Hematopoietic multipotent progenitor cell treated with erythropoietin and hydrocortisone succinate and interleukin-3 and kit ligand, for 15 days (in vitro differentiated cells): ENCODE results near the gene FRYL.
"Not testable (repeated sequence)": the region's sequence is repeated elsewhere in the genome, so short reads cannot be mapped to it uniquely, and the experiment has no call there.

Experiments
- DNase-seq: peaks from one replicate; pipeline ENCODE4 v3.0.0-alpha.2; 2015; ENCODE audit warnings: low spot score

The FRYL gene

DNA sequence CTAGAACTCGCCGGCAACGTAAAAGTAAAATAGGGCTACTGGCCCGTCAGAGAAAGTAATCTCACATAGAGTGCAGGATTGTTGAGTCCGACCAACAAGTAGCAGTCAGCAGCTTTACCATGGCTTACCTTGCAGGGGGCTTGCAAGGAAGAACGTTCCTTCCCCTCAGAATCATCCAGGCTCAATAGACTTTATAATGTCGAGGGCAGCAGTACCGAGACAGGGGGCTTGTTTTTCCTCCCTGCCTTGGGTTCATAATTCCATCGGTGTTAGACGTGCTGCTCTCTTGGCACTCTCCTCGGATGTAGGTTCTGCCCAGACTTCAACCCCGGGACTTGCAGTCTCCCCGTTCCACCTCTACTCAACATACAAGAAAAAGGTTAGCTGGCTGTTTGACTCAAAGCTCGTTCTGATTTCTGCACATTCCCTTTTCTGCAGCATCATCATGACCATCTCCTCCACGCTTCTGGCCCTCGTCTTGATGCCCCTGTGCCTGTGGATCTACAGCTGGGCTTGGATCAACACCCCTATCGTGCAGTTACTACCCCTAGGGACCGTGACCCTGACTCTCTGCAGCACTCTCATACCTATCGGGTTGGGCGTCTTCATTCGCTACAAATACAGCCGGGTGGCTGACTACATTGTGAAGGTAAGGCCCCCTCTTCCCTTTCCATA is 295.4 kb downstream of the FRYL start:
- peak; percentile 44 for DNase-seq

DNA sequence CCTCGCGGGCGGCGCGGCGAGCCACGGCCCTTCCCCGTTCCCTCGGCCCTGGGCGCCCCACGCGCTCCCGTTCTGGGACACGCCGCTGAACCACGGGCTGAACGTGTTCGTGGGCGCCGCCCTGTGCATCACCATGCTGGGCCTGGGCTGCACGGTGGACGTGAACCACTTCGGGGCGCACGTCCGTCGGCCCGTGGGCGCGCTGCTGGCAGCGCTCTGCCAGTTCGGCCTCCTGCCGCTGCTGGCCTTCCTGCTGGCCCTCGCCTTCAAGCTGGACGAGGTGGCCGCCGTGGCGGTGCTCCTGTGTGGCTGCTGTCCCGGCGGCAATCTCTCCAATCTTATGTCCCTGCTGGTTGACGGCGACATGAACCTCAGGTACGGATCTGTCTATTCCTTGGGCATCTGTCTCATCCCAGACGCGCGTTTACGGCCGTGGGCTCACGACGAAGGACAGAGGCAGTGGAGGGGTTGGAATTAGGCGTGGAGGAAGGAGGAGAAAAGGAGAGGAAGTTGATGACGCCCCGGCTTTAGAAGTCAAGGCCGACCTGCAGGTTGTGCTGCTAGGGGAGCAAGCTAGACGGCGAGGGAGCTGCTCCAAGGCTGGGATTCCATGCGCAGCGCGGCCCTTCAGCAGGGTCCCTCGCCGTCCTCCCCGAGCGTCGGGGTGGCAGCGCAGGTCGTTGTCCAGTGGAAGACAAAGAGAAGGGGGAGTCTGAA is 296.1 kb downstream of the FRYL start:
- DNase-seq: peak; percentile 52

DNA sequence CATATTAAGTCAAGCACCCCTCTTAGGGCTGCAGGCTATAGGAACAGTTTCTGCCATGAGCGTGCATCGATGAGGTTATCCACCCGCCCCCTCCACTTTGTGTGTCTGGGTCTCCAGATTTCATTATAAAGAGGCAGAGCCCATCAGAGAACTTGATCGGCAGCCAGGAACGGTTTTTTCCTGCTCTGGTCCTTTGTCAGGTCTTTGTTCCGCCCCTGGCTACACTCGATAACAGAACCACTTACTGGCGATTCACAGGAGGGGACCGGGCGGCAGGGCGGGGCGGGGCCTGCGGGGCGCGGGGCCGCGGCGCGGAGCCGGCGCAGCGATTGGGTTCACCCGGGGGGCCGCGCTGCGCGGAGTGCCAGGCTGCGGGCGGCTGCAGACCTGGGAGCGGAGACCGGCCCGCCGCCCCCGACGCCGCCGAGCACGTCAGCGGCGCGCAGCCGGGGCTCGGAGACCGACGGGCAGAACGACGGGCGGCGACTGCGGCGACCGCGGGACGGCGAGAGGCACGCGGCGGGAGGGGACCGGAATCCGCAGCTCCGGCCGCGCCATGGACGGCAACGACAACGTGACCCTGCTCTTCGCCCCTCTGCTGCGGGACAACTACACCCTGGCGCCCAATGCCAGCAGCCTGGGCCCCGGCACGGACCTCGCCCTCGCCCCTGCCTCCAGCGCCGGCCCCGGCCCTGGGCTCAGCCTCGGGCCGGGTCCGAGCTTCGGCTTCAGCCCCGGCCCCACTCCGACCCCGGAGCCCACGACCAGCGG is 296.9 kb downstream of the FRYL start, which contains the start of gene SLC10A4:
Gene SLC10A4 (plus strand): TSS at position 338 of the 771 bp plus-strand sequence. CDS start 219 bp downstream, at position 557.
- DNase-seq: peak; percentile 39

DNA sequence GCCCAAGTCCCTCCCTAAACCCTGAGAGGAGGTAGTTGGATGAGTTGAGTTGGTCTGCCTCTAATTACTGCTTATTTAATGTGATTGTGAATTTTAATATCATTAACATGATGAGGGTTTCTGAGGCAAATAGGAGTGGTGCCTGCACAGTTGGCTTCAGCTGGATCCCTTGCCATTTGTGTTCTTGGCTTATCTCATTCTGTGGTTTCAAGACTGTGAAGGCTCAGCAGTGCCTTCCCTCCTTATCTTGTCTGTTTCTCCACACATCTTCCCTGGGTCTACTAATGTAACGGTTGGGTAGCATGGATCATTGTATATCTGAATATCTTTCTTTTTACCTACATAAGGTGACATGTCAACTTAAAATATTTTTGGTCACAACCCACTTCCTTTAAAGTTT is 298.5 kb downstream of the FRYL start:
- DNase-seq: peak; percentile 35

DNA sequence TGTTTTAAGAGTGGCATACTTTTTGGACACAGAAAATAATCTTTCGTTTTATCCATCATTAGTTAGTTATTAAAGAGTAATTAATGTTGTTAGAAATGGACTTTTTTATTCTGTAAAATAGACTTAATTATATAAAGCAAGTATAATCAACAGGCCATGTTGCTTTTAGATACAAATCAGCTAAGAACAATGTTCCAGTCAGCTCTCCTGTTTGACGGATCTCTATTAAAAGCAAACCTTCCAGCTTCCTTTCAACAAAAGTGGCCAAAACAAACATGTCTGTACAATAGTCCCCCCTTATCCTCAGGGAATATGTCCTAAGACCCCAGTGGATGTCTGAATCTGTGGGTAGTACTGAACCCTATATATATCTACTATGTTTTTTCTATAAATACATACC is 301.8 kb downstream of the FRYL start:
- DNase-seq: no peak

DNA sequence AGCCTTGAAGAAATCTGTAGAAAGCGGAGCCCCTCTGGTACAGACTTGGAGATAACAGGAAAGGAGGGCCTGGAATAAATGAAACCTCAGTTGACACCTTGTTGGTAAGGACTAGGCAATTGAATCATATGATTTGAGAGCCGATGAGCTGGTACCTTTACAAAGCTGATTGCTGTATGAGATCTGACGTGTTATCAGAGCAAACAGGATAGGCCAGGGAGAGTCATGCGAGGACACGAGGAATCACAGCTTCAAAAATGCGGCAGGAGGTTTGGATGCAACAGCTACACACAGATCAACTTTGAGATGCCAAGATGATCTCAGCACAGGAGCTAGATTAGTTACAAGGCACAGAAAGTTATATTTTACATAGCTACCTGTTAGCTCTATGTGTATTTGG is 304.3 kb downstream of the FRYL start:
- no peak for DNase-seq

DNA sequence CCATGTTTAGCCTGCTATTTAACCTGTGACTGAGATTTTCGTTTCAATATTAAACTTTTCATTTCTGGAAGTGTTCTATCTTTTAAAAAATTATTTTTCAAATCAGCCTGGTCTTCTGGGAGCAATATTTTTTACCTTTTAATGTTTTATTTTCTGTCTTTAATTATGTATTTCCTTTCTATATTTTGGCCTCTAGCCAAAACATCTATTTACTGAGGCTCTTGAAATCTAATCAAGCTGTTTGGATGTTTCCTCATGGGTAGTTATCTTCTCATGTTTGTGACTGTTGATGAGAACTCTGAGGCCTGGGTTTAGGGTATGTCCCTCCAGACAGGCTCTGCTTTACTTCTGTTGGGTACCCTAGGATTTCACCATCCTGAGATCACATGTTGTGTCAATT is 307.3 kb downstream of the FRYL start:
- no peak for DNase-seq

DNA sequence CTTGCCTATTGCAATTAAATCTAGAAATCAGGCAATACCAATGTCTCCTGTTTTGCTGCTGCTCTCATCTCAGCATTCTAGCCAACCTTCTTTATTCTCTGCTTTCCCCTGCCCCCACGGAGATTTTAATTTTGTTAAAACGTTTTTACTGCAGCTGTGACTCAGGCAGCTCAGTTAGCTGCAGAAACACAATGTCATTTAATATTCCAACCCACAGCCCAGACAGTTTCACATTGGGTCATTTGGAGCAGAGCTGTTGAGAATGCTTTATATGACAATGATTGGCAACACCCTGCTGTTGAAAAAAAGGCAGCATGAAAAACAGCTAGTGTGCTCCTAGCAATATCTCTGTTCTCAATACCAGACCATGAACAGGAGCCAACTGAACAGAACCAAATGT is 309.5 kb downstream of the FRYL start:
- DNase-seq: no peak

DNA sequence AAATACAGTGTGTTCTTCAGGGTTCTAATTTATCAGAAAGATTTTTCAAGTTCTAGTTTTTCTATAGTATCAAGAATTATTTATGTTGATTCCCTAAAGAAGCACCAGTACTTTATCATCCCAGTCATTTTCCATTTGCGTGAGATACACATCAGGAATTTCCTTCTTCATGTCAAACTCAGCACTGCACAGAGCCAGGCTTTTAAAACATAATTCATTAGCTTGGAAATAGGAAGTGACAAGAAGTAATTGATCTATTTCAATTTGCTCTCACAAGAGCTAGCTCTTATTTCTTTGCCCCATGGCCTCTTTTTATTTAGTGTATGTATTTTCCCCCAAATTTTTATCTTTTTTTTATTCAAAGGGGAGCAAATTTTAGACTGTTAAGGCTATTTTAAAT is 309.9 kb downstream of the FRYL start:
- DNase-seq: no peak

DNA sequence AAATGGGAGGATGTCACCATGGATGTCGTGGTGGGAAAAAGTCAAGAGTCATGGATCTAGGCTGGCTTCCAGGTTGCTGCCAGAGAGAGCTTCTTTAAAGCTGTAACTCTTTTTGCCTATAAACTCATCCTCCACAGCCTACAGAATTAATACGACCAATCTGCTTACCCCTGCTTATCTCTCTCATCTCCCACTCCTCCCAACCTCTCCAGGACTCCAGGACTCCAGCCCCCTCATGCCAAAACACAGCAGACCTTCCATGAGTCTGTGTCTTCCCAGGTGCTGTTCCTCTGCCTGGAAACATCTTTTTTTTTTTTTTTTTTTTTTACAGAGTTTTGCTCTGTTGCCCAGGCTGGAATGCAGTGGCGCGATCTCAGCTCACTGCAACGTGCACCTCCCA is 312.2 kb downstream of the FRYL start:
- DNase-seq: no peak

DNA sequence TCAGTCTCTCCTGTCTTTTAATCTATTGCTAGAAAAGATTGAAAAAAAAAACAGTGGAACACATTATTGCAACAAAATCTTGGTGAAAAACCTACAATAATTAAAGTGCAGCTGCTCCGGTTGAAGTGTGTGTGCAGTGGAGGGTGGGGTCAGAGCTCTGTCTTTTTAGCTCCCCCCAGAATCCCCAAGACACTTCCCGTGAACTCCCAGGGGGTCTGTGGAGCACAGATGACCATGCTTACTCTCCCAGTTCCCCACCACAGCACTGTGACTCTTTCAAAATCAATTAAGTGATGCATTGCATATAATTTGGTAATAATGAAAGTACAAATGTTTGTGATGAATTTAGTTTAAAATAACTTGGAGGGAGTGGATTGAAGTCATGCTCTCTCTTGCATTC is 312.6 kb downstream of the FRYL start:
- no peak for DNase-seq

DNA sequence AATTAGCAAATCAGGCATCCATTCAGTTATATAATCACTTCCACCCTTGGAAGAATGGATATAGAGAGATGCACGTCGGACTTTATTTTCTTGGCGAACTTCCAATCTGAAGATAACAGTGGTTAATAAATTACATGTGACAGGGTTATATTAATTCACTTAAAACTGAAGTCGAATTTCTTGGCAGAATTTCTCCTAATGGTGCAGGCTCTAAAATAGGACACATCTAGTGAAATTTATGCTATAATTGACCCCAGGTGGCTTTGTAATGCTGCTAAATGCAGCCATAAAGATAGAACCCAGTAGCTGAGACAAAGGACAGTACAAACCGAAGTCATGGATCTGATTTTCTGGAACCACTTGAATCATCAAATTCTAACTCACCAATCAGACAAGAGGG is 317.7 kb downstream of the FRYL start:
- no peak for DNase-seq

DNA sequence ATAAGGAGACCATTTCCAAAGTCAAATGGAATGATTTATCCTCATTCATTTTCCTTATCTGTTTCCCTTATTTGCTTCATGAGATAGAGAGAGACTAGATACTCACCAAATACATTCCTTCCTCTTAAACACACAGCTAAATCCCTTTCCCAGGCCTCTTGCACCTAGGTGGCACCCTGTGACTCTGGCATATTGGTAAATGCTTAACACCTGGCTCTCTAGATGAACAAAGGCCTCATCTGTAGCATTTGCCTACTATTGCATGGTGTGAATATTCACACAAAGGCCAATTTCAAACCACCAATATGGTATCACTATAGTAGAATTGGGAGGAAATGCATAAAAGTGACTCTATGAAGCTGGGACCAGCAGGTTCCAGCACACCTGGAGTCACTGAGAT is 319.1 kb downstream of the FRYL start:
- no peak for DNase-seq

DNA sequence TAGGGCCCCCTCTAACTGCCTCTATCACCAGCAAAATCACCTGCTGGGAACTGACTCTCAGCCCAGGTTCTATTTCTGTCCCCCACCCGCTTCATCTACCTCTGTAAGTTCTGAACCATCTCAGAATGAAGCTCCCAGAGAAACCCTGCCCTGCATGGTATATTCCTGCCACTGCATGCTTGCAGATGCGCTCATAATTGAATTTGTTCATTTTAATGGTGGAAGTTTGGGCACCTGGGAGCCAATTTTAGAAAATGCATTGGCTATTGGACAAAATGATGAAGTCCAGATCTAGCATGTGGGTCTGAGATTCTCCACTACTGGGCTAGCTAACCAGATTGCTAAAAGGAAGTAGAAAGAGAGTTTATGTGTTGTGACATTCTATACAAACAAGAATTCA is 325.5 kb downstream of the FRYL start:
- DNase-seq: no peak

DNA sequence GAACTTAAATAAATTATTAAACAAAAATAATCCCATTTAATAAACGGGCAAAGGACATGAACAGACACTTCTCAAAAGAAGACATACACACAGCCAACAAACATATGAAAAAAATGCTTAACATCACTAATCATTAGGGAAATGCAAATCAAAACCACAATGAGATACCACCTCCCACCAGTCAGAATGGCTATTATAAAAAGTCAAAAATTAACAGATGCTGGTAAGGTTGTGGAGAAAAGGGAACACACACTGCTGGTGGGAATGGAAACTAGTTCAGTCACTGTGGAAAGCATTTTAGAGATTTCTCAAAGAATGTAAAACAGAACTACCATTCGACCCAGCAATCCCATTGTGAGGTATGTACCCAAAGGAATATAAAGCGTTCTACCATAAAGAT is 328.4 kb downstream of the FRYL start:
- not testable (repeated sequence) for DNase-seq

DNA sequence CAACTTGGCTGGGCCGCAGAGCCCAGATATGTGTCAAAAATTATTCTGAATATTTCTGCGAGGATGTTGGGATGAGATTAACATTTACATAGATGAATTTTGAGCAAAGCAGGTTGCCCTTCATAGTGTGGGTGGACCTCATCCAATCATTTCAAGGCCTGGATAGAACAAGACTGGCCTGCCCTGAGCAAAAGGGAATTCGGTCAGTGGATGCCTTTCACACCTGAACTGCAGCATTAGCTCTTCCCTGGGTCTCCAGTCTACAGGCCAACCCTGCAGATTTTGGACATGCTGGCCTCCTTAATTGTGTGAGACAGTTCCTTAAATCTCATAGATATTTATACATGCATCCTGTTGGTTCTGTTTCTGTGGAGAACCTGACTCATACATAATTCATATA is 329.3 kb downstream of the FRYL start:
- DNase-seq: no peak

DNA sequence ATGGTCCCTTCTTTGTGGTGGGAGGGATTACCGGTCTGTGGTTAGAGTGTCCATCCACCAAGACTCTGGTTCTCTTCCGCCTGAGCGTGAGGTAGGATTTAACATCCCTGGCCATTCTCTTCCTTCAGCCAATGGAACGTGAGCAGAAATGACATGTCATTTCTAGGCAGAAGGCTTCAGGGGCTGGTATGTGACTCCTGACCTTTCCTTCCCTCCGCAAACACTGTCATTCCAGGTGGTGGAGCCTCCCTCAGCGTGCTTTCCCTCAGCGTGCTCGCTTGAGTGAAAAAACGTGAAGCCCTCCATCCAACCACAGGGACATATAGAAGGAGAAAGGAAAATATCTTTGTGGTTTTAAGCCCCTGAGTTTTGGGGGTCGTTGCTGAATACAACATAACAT is 330.9 kb downstream of the FRYL start:
- DNase-seq: no peak
